Posterior cingulate gyrus (tissue), 11 donors: ENCODE data around the gene SLC6A3.

Experiments used
- DNase-seq, 10 donors: peaks; one replicate each; pipeline versions ENCODE4 v3.0.0 to v3.0.0-alpha.2; 2020 to 2021; ENCODE audit warnings: mixed read lengths in 3 of 10
- intact Hi-C: fragments of 100-400 bp; cut with DNase I; formaldehyde crosslinking; loops from one replicate; pipeline ENCODE4 v1.15.1; 2023

SLC6A3 gene

DNA sequence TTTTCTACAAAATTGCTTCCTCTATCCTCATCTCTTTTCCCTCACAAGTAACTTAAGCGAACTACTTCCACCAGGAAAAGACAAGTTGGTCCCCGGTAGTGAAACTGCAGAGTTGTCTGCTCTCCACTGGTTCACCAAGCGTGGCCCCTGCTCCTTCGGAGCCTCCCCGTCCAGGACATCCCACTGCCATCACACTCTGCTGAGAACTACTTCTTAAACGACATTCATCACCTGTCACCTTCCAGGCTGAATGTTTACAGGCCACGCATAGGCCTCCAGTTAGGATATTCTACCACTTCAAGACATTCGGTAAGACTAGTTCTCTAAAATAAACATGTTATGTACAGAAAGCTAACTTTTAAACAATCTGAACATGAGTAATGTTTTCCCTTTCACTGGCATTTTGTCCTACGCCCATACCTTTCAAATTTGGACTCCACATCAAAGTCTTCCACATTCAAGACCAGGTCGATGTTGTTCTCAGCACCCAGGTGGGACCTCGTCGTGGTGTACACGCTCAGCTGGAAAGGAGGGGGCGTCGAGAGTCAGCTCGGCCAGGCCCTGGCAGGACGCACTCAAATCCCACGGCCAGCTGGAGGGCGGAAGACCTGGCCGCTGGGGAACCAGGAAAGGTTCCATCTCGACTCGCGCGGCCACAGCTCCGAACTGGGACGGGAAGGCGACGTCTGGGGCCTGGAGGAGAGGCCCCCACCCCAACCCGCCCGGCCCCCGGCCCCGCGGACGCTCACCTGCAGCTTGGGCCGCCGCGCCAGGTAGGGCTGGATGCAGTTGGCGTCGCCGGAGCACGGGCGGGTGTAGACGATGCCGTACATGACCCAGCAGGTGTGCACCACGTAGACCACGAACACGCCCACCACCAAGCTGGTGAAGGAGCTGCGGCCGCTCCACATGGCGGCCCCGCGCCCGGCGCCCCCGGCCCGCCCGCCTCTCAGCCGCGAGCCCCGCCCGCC, 101.0 kb downstream of the SLC6A3 start:
- peak in 4 of 10 donors; percentile 27 to 88 (median 80) for DNase-seq
- intact Hi-C loops: no loop called here

DNA sequence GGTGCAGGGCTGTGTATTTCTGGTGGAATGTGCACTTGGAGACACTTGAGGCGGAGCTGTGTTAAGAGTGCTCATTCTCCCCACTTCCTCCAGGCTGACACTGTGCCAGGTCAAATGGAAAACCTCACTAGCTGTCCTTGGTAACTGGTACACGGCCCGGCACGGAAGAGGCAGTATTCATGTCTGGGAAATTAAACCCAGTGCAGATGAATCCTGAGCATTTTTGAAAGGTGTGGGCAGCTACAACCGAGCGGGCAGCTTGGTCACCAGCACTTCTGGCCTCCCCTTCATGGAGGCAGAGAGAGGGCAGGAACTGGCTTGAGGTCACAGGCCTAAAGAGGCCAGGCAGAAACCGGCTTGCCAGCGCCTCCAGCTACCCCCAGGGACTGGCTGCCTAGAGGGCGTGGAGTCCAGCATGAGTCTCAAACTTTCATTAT, 101.9 kb downstream of the SLC6A3 start:
- intact Hi-C loops: no loop called here

More for the DNA sequence above, 101.9 kb downstream of the SLC6A3 start:
- DNase-seq: peak in 3 of 10 donors; percentile 6 to 50 (median 47)
